Esophagus muscularis mucosa (tissue), 4 donors: ENCODE measurements around the gene FAM181A. TPM values are rescaled to one million over a fixed set of nuclear protein-coding genes. Genes with fewer than 3 reads are reported as not detected.

Source experiments
- DNase-seq: peaks from one replicate; pipeline ENCODE4 v3.0.0-alpha.2; 2017; ENCODE audit errors: extremely low spot score
- H3K27ac ChIP-seq, 4 donors: fragments of 200-600 bp; sonication (generic); replicated peaks in 1 of 4; 1 replicate in 3 of 4; 2 replicates in 1 of 4; pipeline ENCODE4 v1.5.1; 2016 to 2019; ENCODE audit warnings: mild to moderate bottlenecking in 1 of 4
- H3K27me3 ChIP-seq, 4 donors: fragments of 200-600 bp; sonication (generic); one replicate each; pipeline versions ENCODE4 v1.5.1 to v1.6.0; 2016 to 2019
- H3K36me3 ChIP-seq, 4 donors: fragments of 200-600 bp; sonication (generic); one replicate each; pipeline ENCODE4 v1.5.1; 2016 to 2019
- H3K4me1 ChIP-seq, 4 donors: fragments of 200-600 bp; sonication (generic); one replicate each; pipeline ENCODE4 v1.5.1; 2016 to 2019
- H3K4me3 ChIP-seq, 4 donors: fragments of 200-600 bp; sonication (generic); 1 replicate in 2 of 4; 2 replicates in 2 of 4; pipeline ENCODE4 v1.5.1; 2016 to 2019; ENCODE audit warnings: mild to moderate bottlenecking in 4 of 4, moderate library complexity in 1 of 4
- H3K9me3 ChIP-seq, 4 donors: fragments of 200-600 bp; sonication (generic); 1 replicate in 3 of 4; 2 replicates in 1 of 4; pipeline ENCODE4 v1.5.1; 2016 to 2019
- EP300 ChIP-seq: sonication (generic); formaldehyde crosslinking; IDR thresholded peaks from one replicate; pipeline ENCODE4 v1.6.1; 2017; ENCODE audit warnings: antibody characterized with exemption
- POLR2A ChIP-seq: fragments of 450-650 bp; IDR thresholded peaks from one replicate; pipeline ENCODE4 v1.6.1; 2017; ENCODE audit warnings: antibody characterized with exemption, moderate library complexity, mild to moderate bottlenecking, low read depth
- POLR2AphosphoS5 ChIP-seq, 2 donors: sonication (generic); formaldehyde crosslinking; IDR thresholded peaks; one replicate each; pipeline ENCODE4 v1.6.1; 2017; ENCODE audit warnings: antibody characterized with exemption in 2 of 2
- WGBS: methylation state at CpG from one replicate; pipeline ENCODE4 v1.1.5; 2018; 5-methylcytosine and 5-hydroxymethylcytosine counted together
- intact Hi-C: fragments of 100-400 bp; cut with DNase I; formaldehyde crosslinking; loops from one replicate; pipeline ENCODE4 v1.15.1; 2023
- total RNA-seq, 4 donors: library from RNA; depleted of rRNA; stranded (reverse); fragments of >200 nt; gene quantifications; one replicate each; pipeline versions ENCODE4 v1.1.0 to v1.2.1, GENCODE V29; 2016
- TF ChIP-seq, protein P1 (sequence below), 3 experiments: fragments of 200-600 bp in 2 of 3; fragments of 450-650 bp in 1 of 3; sonication (generic) in 2 of 3; IDR thresholded peaks; one replicate each; pipeline ENCODE4 v1.5.1; 2017 to 2019; ENCODE audit warnings: antibody characterized with exemption in 3 of 3, mild to moderate bottlenecking in 2 of 3, moderate library complexity in 1 of 3

Gene FAM181A
- total RNA-seq, 4 donors from 2014 or later, result not detected

DNA sequence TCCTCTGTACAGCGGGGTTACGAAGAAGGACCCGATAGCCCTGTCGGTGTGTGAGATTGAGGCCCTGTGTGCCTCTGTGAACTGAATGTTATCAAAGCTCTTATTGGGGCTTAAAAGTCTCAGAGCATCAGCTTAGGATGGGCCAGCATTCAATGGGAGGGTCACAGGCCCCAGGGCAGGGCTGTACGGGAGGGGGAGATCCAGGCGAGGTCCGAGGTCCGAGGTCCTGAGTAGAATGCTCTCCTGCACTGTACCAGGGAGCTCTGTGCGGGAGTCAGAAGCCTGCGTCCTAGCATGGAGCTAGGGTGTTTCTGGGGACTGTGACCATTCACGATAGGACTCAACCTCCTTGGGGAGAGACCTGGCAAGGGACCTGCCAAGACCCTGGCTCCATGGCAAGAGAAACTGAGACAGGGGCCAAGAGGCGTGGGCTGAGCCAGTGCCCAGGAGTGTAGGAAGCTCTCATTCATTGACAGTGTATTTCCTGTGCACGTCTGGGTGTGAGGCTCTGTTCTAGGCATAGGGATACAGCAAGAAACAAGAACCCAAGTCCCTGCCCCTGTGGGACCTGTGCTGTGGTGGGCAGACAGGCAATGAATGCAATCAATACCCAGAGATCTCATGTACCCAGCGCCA lies 12.0 kb upstream of the FAM181A start:
- H3K9me3 ChIP-seq, result peaks cover 0 to 7% (median 2%) of the 10 kb centered on the region in 4 donors
- no peaks in the 10 kb centered on the region for H3K36me3 ChIP-seq
- TF ChIP-seq EP300 (no peak), POLR2A (no peak)
- TF ChIP-seq, protein P1, sequence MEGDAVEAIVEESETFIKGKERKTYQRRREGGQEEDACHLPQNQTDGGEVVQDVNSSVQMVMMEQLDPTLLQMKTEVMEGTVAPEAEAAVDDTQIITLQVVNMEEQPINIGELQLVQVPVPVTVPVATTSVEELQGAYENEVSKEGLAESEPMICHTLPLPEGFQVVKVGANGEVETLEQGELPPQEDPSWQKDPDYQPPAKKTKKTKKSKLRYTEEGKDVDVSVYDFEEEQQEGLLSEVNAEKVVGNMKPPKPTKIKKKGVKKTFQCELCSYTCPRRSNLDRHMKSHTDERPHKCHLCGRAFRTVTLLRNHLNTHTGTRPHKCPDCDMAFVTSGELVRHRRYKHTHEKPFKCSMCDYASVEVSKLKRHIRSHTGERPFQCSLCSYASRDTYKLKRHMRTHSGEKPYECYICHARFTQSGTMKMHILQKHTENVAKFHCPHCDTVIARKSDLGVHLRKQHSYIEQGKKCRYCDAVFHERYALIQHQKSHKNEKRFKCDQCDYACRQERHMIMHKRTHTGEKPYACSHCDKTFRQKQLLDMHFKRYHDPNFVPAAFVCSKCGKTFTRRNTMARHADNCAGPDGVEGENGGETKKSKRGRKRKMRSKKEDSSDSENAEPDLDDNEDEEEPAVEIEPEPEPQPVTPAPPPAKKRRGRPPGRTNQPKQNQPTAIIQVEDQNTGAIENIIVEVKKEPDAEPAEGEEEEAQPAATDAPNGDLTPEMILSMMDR (IDR thresholded peaks at IDR 0.05), result no peak
- H3K4me1 ChIP-seq, result no peaks in the 10 kb centered on the region
- WGBS, result 79% methylated on average over 10 of the region's 14 CpGs
- H3K27me3 ChIP-seq, result no peaks in the 10 kb centered on the region
- H3K27ac ChIP-seq, result no peak overlapping the region
- DNase-seq, result no peak
- intact Hi-C loops, result no loop called here
- H3K4me3 ChIP-seq, result no peak overlapping the region

DNA sequence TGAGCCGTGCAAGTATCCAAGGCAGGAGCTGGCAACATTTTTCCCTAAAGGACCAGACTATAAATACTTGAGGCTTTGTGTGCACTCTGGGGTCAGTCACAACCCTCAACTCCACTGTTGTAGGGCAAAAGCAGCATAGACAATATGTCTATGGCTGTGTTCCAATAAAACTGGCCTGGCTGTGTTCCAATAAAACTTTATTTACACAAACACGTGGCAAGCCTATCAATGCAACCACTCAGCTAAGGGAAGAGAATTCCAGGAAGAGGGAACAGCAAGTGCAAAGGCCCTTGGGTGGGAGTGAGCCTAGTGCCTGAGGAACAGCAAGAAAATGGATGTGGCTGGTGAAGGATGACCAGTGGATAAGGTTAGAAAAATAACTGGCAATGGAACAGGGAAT lies 11.3 kb upstream of the FAM181A start:
- TF ChIP-seq POLR2A (no peak), POLR2AphosphoS5 (IDR thresholded peaks at IDR 0.05) (no peak), EP300 (no peak)
- TF ChIP-seq, protein P1 (IDR thresholded peaks at IDR 0.05), result no peak
- H3K27me3 ChIP-seq, result no peaks in the 10 kb centered on the region
- H3K4me3 ChIP-seq, result no peak overlapping the region
- peaks cover 0 to 7% (median 2%) of the 10 kb centered on the region in 4 donors for H3K9me3 ChIP-seq
- no peaks in the 10 kb centered on the region for H3K36me3 ChIP-seq
- no peak overlapping the region for H3K27ac ChIP-seq
- intact Hi-C loops, result no loop called here
- no peaks in the 10 kb centered on the region for H3K4me1 ChIP-seq
- no peak for DNase-seq
- WGBS, result 30% methylated on average over 2 of the region's 2 CpGs

DNA sequence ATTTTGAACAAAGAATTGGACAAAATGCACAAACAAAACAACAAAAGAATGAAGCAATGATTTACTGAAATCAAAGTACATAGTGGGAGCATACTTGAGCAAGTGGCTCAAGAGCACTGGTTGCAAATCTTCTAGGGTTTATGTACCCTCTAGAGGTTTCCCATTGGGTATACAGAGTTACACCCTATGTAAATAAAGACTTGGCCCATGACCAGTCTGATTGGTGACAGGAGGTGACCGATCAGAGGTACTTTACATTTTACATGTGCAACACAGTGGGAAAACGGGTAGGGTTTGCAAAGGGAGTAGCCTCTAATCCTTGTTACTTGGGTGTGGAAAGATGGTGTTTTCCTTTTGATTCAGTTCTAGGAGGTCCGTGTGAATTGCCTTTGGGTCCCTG lies 10.6 kb upstream of the FAM181A start:
- no peaks in the 10 kb centered on the region for H3K27me3 ChIP-seq
- no peaks in the 10 kb centered on the region for H3K36me3 ChIP-seq
- peaks cover 0 to 7% (median 2%) of the 10 kb centered on the region in 4 donors for H3K9me3 ChIP-seq
- DNase-seq, result no peak
- H3K27ac ChIP-seq, result no peak overlapping the region
- TF ChIP-seq EP300 (no peak), POLR2AphosphoS5 (IDR thresholded peaks at IDR 0.05) (no peak), POLR2A (no peak)
- TF ChIP-seq, protein P1 (IDR thresholded peaks at IDR 0.05), result no peak
- WGBS, result 76% methylated on average over 3 of the region's 3 CpGs
- no peaks in the 10 kb centered on the region for H3K4me1 ChIP-seq
- H3K4me3 ChIP-seq, result no peak overlapping the region
- intact Hi-C loops, result no loop called here

DNA sequence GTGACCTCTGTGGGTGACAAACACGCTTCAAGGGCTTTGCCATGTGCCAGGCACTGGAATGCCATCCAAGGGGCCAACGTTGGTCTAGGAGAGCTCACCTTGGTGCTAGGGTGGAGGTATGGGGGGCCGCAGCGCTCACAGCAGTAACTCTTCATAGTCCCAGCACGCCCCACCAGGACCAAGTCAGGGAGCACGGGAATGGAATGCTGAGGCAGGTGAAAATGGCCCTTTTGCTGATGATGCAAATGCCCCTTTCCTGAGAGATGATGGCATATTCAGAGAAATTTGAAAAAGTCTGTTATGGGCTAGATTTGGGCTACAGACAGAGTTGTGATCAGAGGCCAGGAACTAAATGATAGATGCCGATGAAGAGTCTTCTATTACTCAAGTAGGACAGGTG lies 10.0 kb upstream of the FAM181A start:
- intact Hi-C loops, result no loop called here
- H3K4me1 ChIP-seq, result no peaks in the 10 kb centered on the region
- no peak overlapping the region for H3K27ac ChIP-seq
- DNase-seq, result no peak
- no peaks in the 10 kb centered on the region for H3K27me3 ChIP-seq
- H3K4me3 ChIP-seq, result no peak overlapping the region
- TF ChIP-seq POLR2A (no peak), EP300 (no peak), POLR2AphosphoS5 (IDR thresholded peaks at IDR 0.05) (no peak)
- TF ChIP-seq, protein P1 (IDR thresholded peaks at IDR 0.05), result no peak
- 89% methylated on average over 6 of the region's 7 CpGs for WGBS
- no peaks in the 10 kb centered on the region for H3K36me3 ChIP-seq
- peaks cover 0 to 7% (median 2%) of the 10 kb centered on the region in 4 donors for H3K9me3 ChIP-seq
